ENCODE measurements around the gene CCL22.
"Not testable (repeated sequence)": the region's sequence is repeated elsewhere in the genome, so short reads cannot be mapped to it uniquely, and the experiment has no call there.

Gene CCL22

GRCh38 chr16:57347858-57348257 is 10.7 kb upstream of the CCL22 start:
- no peak for DNase-seq (ENCODE audit: low read depth in 2 of 2)

- no peak for DNase-seq (ENCODE audit: low read depth in 2 of 2)
Measured at GRCh38 chr16:57348327-57348726, 10.3 kb upstream of the CCL22 start.

GRCh38 chr16:57349212-57350031 is 9.2 kb upstream of the CCL22 start:
- no peak for DNase-seq (ENCODE audit: low read depth in 2 of 2)

- DNase-seq (ENCODE audit: low read depth in 2 of 2) = no peak
Measured at GRCh38 chr16:57352636-57353047, 5.9 kb upstream of the CCL22 start.

GRCh38 chr16:57354311-57354710 is 4.3 kb upstream of the CCL22 start:
- DNase-seq (ENCODE audit: low read depth in 2 of 2) = no peak

- DNase-seq (ENCODE audit: low read depth in 2 of 2) = no peak
Measured at GRCh38 chr16:57355898-57356414, 2.6 kb upstream of the CCL22 start.

GRCh38 chr16:57356547-57356946 is 2.0 kb upstream of the CCL22 start:
- DNase-seq (ENCODE audit: low read depth in 2 of 2) = no peak

- DNase-seq (ENCODE audit: low read depth in 2 of 2) = no peak
Measured at GRCh38 chr16:57357330-57358085, 1.1 kb upstream of the CCL22 start.

GRCh38 chr16:57358086-57358420 is 530 bp upstream of the CCL22 start:
- no peak for DNase-seq (ENCODE audit: low read depth in 2 of 2)

- no peak for DNase-seq (ENCODE audit: low read depth in 2 of 2)
Measured at GRCh38 chr16:57360321-57360935, 1.8 kb downstream of the CCL22 start.

- DNase-seq (ENCODE audit: low read depth in 2 of 2) = no peak
Measured at GRCh38 chr16:57361404-57361803, 2.8 kb downstream of the CCL22 start.

GRCh38 chr16:57364143-57364542 is 5.6 kb downstream of the CCL22 start:
- DNase-seq (ENCODE audit: low read depth in 2 of 2) = no peak

- no peak for DNase-seq (ENCODE audit: low read depth in 2 of 2)
Measured at GRCh38 chr16:57366544-57367040, 8.0 kb downstream of the CCL22 start.

GRCh38 chr16:57367116-57367752 is 8.7 kb downstream of the CCL22 start:
- no peak for DNase-seq (ENCODE audit: low read depth in 2 of 2)

- no peak for DNase-seq (ENCODE audit: low read depth in 2 of 2)
Measured at GRCh38 chr16:57371494-57372371, 13.2 kb downstream of the CCL22 start.

- DNase-seq (ENCODE audit: low read depth in 2 of 2) = no peak
Measured at GRCh38 chr16:57372372-57373116, 14.0 kb downstream of the CCL22 start, which contains the start of gene CX3CL1. TSS of gene CX3CL1 (plus strand) at chr16:57372490. CDS start at chr16:57372569, 79 bp downstream.

- no peak for DNase-seq (ENCODE audit: low read depth in 2 of 2)
Measured at GRCh38 chr16:57373117-57373947, 14.7 kb downstream of the CCL22 start.

GRCh38 chr16:57374067-57374534 is 15.5 kb downstream of the CCL22 start:
- DNase-seq (ENCODE audit: low read depth in 2 of 2) = no peak

- DNase-seq (ENCODE audit: low read depth in 2 of 2) = not testable (repeated sequence)
Measured at GRCh38 chr16:57374925-57375465, 16.4 kb downstream of the CCL22 start.
